ENCODE results near the gene TSKU.

The TSKU gene

DNA sequence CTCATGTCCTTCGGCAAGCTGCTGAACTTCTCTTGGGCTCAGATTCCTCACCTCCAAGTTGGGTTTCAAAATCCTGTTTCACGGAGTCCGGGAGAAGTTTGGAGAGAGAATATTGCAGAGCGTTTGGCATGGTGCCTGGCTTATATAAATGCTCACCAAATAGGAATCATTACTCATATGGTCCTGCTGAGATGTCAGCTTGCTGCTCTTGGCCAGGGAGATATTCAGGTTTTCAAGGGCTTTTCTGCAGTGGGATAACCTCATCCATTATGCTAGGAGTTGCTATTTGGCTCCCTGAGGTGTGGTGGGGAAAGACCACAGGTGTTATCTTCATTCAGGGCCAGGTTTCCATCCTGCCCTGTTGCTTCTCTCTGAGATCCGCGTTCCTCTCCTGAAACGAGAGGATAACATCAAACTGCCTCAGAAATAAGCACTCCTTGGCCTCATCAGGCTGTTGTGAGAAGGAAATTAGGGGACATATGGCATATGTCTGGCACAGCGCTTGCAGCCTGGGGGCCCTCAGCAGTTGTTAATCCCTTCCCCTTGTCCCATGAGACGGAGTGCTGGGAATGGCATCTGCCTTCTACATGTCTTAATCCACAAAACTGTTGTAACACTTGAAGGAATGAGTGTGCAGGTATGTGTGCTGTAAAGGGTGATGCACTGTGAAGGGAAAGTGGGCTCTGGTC, 47.6 kb downstream of the TSKU start:
- DNase-seq: no peak

- no peak for DNase-seq
These were observed 48.6 kb downstream of the TSKU start for GRCh38 chr11:76831686-76832310.

DNA sequence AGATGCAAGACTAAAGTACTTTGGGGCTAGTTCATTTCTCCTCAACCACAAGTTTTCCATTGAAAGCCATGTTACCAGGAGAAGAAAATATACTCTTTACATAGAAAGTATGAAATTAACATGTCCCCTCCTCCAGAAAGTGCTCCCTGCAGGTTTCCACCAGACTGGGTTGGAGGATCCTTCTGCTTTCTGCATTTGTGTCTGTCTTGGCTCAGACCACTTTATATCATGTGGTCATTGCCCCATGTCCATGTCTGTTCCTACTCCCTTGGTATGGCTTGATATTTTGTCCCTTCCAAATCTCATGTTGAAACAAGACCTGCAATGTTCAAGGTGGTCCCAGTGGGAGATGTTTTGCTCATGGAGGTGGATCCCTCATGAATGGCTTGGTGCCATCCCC, 49.2 kb downstream of the TSKU start:
- no peak for DNase-seq

DNA sequence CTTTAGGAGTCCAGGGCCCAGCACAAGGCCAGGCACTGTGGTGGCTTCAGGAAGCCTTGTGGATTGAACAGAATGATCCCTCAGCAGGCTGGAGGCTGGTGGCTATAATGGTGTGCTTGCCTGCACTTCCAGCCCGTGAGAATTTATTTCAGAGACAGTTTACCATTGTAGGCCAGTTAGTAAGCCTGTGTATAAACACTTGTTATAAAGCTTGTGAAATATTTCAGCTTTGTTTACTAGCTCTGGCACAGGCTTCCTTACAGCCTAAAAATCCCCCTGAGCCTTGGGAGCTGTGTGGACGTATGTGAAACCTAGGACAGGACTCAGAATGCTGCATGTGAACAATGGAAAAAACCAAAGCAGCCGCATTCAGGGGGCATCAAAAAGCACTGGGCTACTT, 51.0 kb downstream of the TSKU start:
- no peak for DNase-seq

DNA sequence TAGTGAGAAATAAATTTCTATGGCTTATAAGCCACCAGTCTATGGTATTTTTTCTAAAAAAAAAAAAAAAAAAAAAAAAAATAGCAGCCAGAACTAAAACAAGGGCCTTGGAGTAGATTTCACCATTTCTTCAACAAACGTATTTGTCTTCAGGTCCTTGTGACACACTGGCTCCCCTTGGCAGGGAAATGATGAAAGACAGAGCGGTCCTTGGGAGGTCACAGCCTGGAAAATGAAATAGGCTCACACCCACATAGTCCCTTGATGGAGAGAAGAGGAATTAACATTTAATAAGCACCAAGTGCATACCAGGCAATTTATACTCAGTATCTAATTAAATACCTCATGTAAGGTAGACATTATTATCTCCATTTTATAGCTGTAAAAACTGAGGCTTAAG, 51.9 kb downstream of the TSKU start:
- no peak for DNase-seq

DNA sequence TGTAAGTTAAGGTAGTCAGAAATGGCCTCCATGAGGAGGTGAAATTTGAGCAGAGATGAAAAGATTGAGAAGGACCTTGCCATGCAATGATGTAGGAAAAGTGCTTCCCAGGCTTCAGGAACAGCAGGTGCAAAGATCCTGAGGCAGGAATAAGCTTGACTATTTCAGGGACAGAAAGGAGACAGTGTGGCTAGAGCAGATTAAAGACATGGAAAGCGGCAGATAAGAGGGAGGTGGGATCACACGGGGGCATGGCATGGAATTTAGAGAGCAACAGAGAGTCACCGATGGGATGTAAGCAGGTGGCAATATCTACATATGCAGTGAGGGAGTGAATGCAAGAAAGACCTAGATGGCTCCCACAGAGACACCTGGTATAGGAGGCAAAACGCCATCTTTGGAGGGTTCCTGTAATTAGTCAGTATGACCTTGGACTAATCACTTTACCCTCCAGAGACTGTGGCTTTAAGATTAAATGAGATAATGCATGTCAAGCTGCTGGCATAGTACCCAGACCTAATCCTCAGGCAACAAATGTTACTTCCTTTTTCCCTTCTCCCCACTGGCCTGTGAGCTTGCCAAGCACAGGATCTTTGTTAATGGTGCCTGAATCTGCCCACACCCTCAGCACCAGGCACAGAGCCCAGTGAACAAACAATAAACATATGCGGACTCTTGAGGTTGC, 52.9 kb downstream of the TSKU start:
- DNase-seq: peak; percentile 79

GRCh38 chr11:76836613-76837291, 53.6 kb downstream of the TSKU start:
- no peak for DNase-seq

- peak; percentile 39 for DNase-seq
These were observed 54.8 kb downstream of the TSKU start for GRCh38 chr11:76837696-76838677.

GRCh38 chr11:76838678-76839068, 55.5 kb downstream of the TSKU start:
- peak; percentile 33 for DNase-seq

DNA sequence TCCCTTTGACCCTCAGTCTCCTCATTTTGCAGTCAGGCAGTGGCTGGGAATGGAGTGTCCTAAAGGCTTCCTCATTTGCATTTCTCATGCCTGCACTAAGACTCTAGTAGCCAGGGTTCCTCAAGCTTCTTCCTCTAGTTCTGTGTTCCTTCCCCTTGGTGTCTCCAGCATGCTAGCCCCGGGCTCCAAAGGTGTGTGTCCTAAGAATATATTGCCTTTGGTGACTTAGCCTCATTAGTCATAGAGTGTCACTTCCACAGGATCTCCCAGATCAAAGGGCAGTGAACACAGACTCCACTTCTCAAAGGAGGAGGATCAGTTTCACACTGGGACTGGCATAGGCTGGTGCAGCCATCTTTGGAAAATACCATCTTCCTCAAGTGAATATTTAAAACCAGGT, 56.2 kb downstream of the TSKU start:
- no peak for DNase-seq

- DNase-seq: no peak
These were observed 58.8 kb downstream of the TSKU start for GRCh38 chr11:76841923-76842452.

- no peak for DNase-seq
These were observed 60.8 kb downstream of the TSKU start for GRCh38 chr11:76843907-76844306.

DNA sequence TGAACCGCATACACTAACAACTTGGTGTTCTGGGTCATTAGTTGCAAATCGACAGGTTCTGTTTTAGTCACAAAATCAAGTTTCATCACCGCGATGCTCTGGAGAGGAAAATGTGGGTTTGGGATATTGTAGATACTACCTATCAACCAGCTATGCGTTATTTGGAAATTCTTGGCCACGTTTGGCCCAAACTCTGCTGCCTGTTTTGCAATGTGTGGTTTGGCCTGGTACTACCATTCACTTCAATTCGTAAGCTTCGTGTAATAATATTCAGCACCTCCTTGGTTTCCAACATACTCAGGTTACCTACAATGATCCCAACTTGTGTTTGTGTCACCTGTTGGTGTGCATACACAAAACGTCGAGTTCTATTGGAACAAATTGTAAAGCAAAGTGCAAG, 61.4 kb downstream of the TSKU start:
- no peak for DNase-seq

DNA sequence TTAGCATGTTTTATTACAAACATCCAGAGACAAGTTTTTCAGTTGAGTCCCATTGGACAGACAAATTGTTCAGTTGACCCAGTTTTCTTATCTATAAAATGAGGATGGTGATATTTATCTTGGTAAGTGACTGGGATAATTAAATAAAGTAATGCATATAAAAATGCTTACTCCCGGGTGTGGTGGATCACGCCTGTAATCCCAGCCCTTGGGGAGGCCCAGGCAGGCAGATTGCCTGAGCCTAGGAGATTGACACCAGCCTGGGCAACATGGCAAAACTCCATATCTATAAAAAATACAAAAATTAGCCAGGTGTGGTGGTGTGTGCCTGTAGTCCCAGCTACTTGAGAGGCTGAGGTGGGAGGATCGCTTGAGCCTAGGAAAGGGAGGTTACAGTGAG, 61.9 kb downstream of the TSKU start:
- no peak for DNase-seq

GRCh38 chr11:76846441-76846840, 63.3 kb downstream of the TSKU start:
- no peak for DNase-seq

Data from hematopoietic multipotent progenitor cell treated with erythropoietin and hydrocortisone succinate and interleukin-3 and kit ligand, for 4 days (in vitro differentiated cells).